ENCODE measurements around the gene PILRA.
"Not testable (repeated sequence)": the region's sequence is repeated elsewhere in the genome, so short reads cannot be mapped to it uniquely, and the experiment has no call there.

The PILRA gene

DNA sequence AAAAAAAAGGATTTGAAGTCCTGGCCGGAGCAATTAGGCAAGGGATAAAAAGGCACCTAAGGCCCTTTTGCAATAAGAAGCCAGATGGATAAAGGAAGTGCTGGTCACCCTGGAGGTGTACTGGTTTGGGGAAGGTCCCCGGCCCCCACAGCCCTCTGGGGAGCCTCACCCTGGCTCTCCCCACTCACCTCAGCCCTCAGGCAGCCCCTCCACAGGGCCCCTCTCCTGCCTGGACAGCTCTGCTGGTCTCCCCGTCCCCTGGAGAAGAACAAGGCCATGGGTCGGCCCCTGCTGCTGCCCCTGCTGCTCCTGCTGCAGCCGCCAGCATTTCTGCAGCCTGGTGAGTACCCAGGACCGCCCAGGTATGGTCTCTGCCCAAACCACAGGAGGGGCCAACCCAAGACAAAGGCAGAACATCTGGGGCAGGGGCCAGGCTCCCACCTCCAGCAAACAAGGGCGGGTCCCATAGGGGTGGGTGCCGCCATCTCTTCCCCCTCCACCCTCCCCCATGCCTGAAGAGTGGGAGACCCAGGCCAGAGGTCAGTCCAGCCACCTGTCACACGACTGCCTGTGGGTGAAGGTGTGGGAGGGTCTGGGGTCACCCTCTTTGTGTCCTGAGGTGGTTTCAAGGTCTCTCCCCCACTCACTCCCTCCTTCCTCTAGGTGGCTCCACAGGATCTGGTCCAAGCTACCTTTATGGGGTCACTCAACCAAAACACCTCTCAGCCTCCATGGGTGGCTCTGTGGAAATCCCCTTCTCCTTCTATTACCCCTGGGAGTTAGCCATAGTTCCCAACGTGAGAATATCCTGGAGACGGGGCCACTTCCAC lies 15.0 kb upstream of the PILRA start, which contains the start of gene PILRB:
PILRB (plus strand) TSS at position 91 of the 830 bp plus-strand sequence; CDS start at position 277, 186 bp downstream.
- DNase-seq (ENCODE audit: low read depth, low spot score), result no peak

DNA sequence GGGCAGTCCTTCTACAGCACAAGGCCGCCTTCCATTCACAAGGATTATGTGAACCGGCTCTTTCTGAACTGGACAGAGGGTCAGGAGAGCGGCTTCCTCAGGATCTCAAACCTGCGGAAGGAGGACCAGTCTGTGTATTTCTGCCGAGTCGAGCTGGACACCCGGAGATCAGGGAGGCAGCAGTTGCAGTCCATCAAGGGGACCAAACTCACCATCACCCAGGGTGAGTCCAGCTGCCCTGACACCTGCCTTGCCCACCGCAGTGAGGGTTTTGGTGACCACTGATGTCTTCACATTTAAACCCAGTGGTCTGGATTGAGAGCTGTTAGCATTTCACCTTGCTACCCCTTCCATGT lies 14.5 kb upstream of the PILRA start:
- no peak for DNase-seq (ENCODE audit: low read depth, low spot score)

- no peak for DNase-seq (ENCODE audit: low read depth, low spot score)
Measured at GRCh38 chr7:100360135-100360854, 13.0 kb upstream of the PILRA start.

GRCh38 chr7:100363098-100363497 lies 10.2 kb upstream of the PILRA start:
- DNase-seq (ENCODE audit: low read depth, low spot score), result no peak

- not testable (repeated sequence) for DNase-seq (ENCODE audit: low read depth, low spot score)
Measured at GRCh38 chr7:100363797-100364196, 9.5 kb upstream of the PILRA start.

- no peak for DNase-seq (ENCODE audit: low read depth, low spot score)
Measured at GRCh38 chr7:100364480-100364879, 8.8 kb upstream of the PILRA start.

- not testable (repeated sequence) for DNase-seq (ENCODE audit: low read depth, low spot score)
Measured at GRCh38 chr7:100365998-100366367, 7.3 kb upstream of the PILRA start.

- DNase-seq (ENCODE audit: low read depth, low spot score), result no peak
Measured at GRCh38 chr7:100366411-100367250, 6.7 kb upstream of the PILRA start.

DNA sequence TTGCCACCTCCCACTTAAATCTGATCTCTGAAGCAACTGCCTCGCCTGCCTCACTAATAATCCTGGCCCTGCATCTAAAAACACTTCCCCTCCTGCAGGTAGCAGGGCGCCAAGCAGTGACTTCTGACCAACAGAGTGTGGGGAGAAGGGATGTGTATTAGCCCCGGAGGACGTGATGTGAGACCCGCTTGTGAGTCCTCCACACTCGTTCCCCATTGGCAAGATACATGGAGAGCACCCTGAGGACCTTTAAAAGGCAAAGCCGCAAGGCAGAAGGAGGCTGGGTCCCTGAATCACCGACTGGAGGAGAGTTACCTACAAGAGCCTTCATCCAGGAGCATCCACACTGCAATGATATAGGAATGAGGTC lies 6.1 kb upstream of the PILRA start:
- DNase-seq (ENCODE audit: low read depth, low spot score), result no peak

GRCh38 chr7:100367676-100368613 lies 5.3 kb upstream of the PILRA start:
- no peak for DNase-seq (ENCODE audit: low read depth, low spot score)

GRCh38 chr7:100369105-100369504 lies 4.2 kb upstream of the PILRA start:
- no peak for DNase-seq (ENCODE audit: low read depth, low spot score)

- DNase-seq (ENCODE audit: low read depth, low spot score), result no peak
Measured at GRCh38 chr7:100370303-100370702, 3.0 kb upstream of the PILRA start.

DNA sequence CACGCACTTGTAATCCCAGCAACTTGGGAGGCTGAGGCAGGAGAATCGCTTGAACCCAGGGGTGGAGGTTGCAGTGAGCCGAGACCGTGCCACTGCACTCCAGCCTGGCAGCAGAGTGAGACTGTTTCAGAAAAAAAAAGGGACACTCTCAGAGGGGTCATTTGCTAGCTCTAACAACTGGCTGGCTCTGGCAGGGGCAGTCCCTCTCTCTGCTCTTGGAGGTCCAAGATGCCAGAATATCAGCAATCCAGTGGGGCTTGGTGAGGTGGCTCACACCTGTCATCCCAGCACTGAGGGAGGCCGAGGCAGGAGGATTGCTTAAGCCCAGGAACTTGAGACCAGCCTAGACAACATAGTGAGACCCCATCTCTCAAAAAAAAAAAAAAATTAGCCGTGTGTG lies 2.5 kb upstream of the PILRA start:
- no peak for DNase-seq (ENCODE audit: low read depth, low spot score)

- DNase-seq (ENCODE audit: low read depth, low spot score), result no peak
Measured at GRCh38 chr7:100371561-100372171, 1.6 kb upstream of the PILRA start.

GRCh38 chr7:100372256-100372655 lies 1.0 kb upstream of the PILRA start:
- no peak for DNase-seq (ENCODE audit: low read depth, low spot score)

DNA sequence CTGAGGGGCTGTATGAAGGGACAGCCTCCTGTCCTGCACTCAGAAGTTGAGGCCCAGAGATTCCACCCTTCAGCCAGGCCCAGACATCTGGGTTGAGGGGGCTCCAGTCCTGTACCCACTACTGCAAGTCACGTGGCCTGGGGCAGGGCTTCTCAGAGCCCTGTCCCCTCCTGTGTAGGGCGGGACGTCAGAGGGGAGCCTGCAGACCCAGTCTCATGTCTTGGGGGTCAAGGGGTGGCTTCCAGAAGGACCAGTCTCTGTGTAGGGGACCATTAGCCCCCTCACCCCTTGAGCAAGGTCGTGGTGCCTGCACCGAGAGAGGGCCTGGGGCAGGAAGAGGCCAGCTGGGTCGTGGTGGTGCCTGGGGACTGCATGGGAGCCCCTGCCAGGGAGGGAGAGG lies 593 bp upstream of the PILRA start:
- no peak for DNase-seq (ENCODE audit: low read depth, low spot score)

GRCh38 chr7:100373870-100374598 lies 747 bp downstream of the PILRA start:
- not testable (repeated sequence) for DNase-seq (ENCODE audit: low read depth, low spot score)

DNA sequence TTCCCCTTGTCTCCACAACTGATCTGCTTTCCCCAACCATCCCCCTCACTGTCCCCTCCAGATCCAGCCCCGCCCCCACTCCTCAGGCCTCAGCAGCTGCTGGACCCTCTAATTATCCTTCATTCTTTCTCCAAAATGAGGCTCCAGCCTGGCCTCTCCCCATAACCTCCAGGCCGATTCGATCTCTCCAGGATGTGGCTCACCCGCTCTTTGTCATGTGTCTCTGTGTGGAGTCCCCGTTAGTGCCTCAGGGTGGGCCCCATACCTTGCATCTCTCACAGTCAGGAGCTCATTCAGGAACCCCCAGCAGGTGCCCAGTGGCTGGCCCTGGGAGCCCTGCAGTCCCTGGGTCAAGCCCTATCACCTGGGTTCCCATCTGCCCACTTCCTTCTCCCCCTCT lies 1.3 kb downstream of the PILRA start:
- DNase-seq (ENCODE audit: low read depth, low spot score), result no peak

GRCh38 chr7:100376066-100376465 lies 2.8 kb downstream of the PILRA start:
- no peak for DNase-seq (ENCODE audit: low read depth, low spot score)
